Gastrocnemius medialis (tissue), 4 donors: ENCODE results near the gene FAM227A.

Experiments
- POLR2A ChIP-seq, 2 donors: fragments of 450-650 bp; IDR thresholded peaks; one replicate each; pipeline ENCODE4 v1.6.1; 2017; ENCODE audit warnings: antibody characterized with exemption in 2 of 2, mild to moderate bottlenecking in 2 of 2, moderate library complexity in 2 of 2
- TF ChIP-seq, protein P1 (sequence below), 5 experiments: fragments of 450-650 bp in 3 of 5; fragments of 200-600 bp in 2 of 5; sonication (generic) in 2 of 5; IDR thresholded peaks in 4 of 5; conservative IDR thresholded peaks in 1 of 5; 1 replicate in 4 of 5; 2 replicates in 1 of 5; pipeline ENCODE4 v1.5.1; 2016 to 2019; ENCODE audit warnings: antibody characterized with exemption in 5 of 5, mild to moderate bottlenecking in 3 of 5, moderate library complexity in 3 of 5

DNA sequence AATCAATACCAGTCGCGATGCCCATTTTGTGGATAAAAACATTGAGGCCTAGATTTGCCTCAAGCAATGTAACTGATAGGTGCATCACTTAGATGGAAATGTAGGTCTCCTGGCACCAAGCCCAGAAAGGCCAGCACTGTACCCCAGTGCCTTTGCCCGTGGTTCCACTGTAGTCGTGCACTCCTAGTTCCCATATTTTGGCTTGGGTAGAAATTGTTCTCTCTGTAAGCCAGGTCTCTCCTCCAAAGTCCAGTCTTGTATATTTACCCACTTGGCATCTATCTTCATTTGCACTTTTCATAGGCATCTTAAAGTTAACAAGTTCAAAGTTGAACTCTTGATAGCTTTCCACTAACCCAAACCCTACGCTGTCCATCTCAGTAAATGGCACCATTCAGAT is 44.6 kb downstream of the FAM227A start:
- TF ChIP-seq, protein P1, sequence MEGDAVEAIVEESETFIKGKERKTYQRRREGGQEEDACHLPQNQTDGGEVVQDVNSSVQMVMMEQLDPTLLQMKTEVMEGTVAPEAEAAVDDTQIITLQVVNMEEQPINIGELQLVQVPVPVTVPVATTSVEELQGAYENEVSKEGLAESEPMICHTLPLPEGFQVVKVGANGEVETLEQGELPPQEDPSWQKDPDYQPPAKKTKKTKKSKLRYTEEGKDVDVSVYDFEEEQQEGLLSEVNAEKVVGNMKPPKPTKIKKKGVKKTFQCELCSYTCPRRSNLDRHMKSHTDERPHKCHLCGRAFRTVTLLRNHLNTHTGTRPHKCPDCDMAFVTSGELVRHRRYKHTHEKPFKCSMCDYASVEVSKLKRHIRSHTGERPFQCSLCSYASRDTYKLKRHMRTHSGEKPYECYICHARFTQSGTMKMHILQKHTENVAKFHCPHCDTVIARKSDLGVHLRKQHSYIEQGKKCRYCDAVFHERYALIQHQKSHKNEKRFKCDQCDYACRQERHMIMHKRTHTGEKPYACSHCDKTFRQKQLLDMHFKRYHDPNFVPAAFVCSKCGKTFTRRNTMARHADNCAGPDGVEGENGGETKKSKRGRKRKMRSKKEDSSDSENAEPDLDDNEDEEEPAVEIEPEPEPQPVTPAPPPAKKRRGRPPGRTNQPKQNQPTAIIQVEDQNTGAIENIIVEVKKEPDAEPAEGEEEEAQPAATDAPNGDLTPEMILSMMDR (IDR thresholded peaks at IDR 0.05 in 4 of 5, conservative IDR thresholded peaks at IDR 0.05 in 1 of 5) = no peak
- no peak for TF ChIP-seq POLR2A (IDR thresholded peaks at IDR 0.05)
